Bronchial epithelial cell (primary cell): Measurements from ENCODE around the gene PDE11A. TPM values are rescaled to one million over a fixed set of nuclear protein-coding genes. Genes with fewer than 3 reads are reported as not detected.

Source experiments
- DNase-seq: peaks from one replicate; pipeline ENCODE4 v3.0.0-alpha.2; 2010; ENCODE audit warnings: low read depth
- FAIRE-seq: peaks from 2 replicates; lab custom pipeline; 2011; peaks lifted over from hg19 to GRCh38; lab: Jason Lieb, UNC
- H3K27me3 ChIP-seq: 2 replicates; pipeline ENCODE4 v1.5.1; 2011; ENCODE audit warnings: low read length; ENCODE audit not compliant: control insufficient read depth, insufficient read depth
- H3K36me3 ChIP-seq: 2 replicates; pipeline ENCODE4 v1.5.1; 2011; ENCODE audit warnings: low read length; ENCODE audit not compliant: control insufficient read depth, insufficient read depth
- H3K4me3 ChIP-seq: 2 replicates; pipeline ENCODE4 v1.5.1; 2011; ENCODE audit warnings: mild to moderate bottlenecking, low read depth, low read length, control low read depth
- CTCF ChIP-seq: IDR thresholded peaks from 2 replicates; pipeline ENCODE4 v1.5.1; 2011; ENCODE audit warnings: mild to moderate bottlenecking, moderate library complexity, low read length, control low read depth, inconsistent platforms; ENCODE audit not compliant: insufficient read depth, severe bottlenecking
- total RNA-seq: library from RNA; depleted of rRNA; stranded (reverse); fragments of >200 nt; gene quantifications from 2 replicates; pipeline ENCODE4 v1.2.1, GENCODE V29; 2014

PDE11A gene
- total RNA-seq, 1 donor from 2014 or later: not detected

- Histone ChIP-seq H3K27me3 (no peaks in the 10 kb centered on the region), H3K36me3 (no peaks in the 10 kb centered on the region), H3K4me3 (no peak overlapping the region)
- DNase-seq: peak; percentile 50
- no peak for FAIRE-seq
- TF ChIP-seq CTCF: no peak
Observed at GRCh38 chr2:177753682-177754491, 318.7 kb downstream of the PDE11A start.

GRCh38 chr2:177748360-177748759 lies 324.2 kb downstream of the PDE11A start:
- H3K4me3 ChIP-seq: no peak overlapping the region
- H3K36me3 ChIP-seq: no peaks in the 10 kb centered on the region
- no peak for DNase-seq
- H3K27me3 ChIP-seq: no peaks in the 10 kb centered on the region
- FAIRE-seq: no peak
- no peak for TF ChIP-seq CTCF

GRCh38 chr2:177747384-177747783 lies 325.2 kb downstream of the PDE11A start:
- no peak for TF ChIP-seq CTCF
- Histone ChIP-seq H3K36me3 (no peaks in the 10 kb centered on the region), H3K4me3 (no peak overlapping the region), H3K27me3 (no peaks in the 10 kb centered on the region)
- DNase-seq: no peak
- no peak for FAIRE-seq

GRCh38 chr2:177746358-177746757 lies 326.2 kb downstream of the PDE11A start:
- FAIRE-seq (no peak), DNase-seq (no peak)
- no peak overlapping the region for H3K4me3 ChIP-seq
- H3K36me3 ChIP-seq: no peaks in the 10 kb centered on the region
- no peak for TF ChIP-seq CTCF
- H3K27me3 ChIP-seq: no peaks in the 10 kb centered on the region

GRCh38 chr2:177745531-177745930 lies 327.0 kb downstream of the PDE11A start:
- no peaks in the 10 kb centered on the region for H3K27me3 ChIP-seq
- H3K36me3 ChIP-seq: no peaks in the 10 kb centered on the region
- DNase-seq (no peak), FAIRE-seq (no peak)
- no peak overlapping the region for H3K4me3 ChIP-seq
- TF ChIP-seq CTCF: no peak
